HepG2 (cell line): ENCODE measurements around the gene KPNA4.

Experiments used
- ATF7-NPFF ChIP-seq: sonication (generic); formaldehyde crosslinking; IDR thresholded peaks from 2 replicates; pipeline ENCODE4 v1.8.1; 2023; ENCODE audit warnings: mild to moderate bottlenecking, low read depth, missing genetic modification reagents, moderate library complexity
- HNRNPUL1 ChIP-seq: fragments of 200-400 bp; formaldehyde crosslinking; IDR thresholded peaks from 2 replicates; pipeline ENCODE4 v1.6.1; 2017; ENCODE audit warnings: low read depth, mild to moderate bottlenecking, low read length, moderate library complexity
- KDM5A ChIP-seq: fragments of 200-600 bp; sonication (generic); IDR thresholded peaks from 2 replicates; pipeline ENCODE4 v1.7.0; 2018; ENCODE audit warnings: antibody characterized with exemption, mild to moderate bottlenecking, low read length, borderline replicate concordance
- PHF20 ChIP-seq: sonication (generic); formaldehyde crosslinking; IDR thresholded peaks from 2 replicates; pipeline ENCODE4 v1.5.0; 2020; ENCODE audit warnings: mild to moderate bottlenecking, missing genetic modification reagents
- RNF2 ChIP-seq: fragments of 450-650 bp; conservative IDR thresholded peaks from 2 replicates; pipeline ENCODE4 v1.6.1; 2016; ENCODE audit warnings: low read depth
- STAT6 ChIP-seq: sonication (generic); formaldehyde crosslinking; IDR thresholded peaks from 2 replicates; pipeline ENCODE4 v1.4.0; 2020; ENCODE audit warnings: missing genetic modification reagents, mild to moderate bottlenecking, borderline replicate concordance
- SUZ12 ChIP-seq: fragments of 150-350 bp; IDR thresholded peaks from 2 replicates; pipeline ENCODE4 v1.6.1; 2014; ENCODE audit warnings: low read depth, low read length
- ZNF780A ChIP-seq: sonication (generic); formaldehyde crosslinking; IDR thresholded peaks from 2 replicates; pipeline ENCODE4 v1.8.0; 2022; ENCODE audit warnings: mild to moderate bottlenecking, missing genetic modification reagents, moderate library complexity

- TF ChIP-seq STAT6 (CRISPR knock-in tag) (no peak), HNRNPUL1 (no peak), KDM5A (no peak), RNF2 (no peak), ZNF780A (no peak), PHF20 (no peak), ATF7-NPFF (CRISPR knock-in tag) (no peak), SUZ12 (no peak)
These were observed 82.6 kb downstream of the KPNA4 start for GRCh38 chr3:160482796-160483195.
